ENCODE measurements around the gene ADA. TPM values are rescaled to one million over a fixed set of nuclear protein-coding genes. Genes with fewer than 3 reads are reported as not detected.

Gene ADA
- total RNA-seq, 1 donor from 2014 or later = 177 TPM

DNA sequence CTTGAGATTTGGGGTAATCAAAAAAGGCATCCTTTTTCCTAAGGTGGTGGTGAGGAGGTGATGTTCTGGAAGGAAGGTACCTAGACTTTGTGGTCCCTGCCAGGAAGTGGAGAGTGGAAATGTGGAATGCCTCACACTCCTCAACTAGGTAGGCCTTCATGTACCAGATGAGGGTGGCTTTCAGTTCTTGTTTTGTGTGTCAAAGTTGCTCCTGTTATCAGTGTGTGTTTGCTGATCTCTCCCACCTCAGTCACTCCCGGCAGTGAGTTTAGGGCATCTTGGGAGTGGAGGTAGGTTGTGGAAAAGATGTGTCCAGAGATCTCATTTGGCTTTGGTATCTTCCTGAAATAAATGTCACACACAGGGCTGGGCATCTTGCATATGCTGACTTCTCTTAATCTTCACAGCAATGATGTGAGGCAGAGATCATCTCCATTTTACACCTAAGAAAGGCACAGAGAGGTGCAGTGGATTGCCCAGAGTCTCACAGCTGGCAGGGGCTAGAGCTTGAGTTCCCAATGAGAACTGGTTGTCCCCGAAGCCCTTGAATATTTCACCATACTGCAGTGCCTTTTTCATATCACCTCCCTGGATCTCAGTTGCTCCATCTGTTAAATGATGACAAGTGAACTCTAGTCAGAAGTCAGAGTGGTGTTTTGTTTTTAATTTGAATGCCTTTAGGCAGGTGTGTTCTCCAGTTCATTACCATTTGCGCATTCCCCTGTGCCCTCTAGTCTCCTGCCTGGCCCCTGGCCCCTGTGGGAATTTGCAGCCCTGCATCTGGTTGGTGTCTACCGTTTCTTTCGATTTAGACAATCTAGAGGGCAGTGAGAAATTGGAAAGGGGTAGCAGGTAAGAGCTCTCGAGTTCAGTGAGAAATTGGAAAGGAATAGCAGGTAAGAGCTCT is 66.2 kb downstream of the ADA start:
- TF ChIP-seq, protein P1, sequence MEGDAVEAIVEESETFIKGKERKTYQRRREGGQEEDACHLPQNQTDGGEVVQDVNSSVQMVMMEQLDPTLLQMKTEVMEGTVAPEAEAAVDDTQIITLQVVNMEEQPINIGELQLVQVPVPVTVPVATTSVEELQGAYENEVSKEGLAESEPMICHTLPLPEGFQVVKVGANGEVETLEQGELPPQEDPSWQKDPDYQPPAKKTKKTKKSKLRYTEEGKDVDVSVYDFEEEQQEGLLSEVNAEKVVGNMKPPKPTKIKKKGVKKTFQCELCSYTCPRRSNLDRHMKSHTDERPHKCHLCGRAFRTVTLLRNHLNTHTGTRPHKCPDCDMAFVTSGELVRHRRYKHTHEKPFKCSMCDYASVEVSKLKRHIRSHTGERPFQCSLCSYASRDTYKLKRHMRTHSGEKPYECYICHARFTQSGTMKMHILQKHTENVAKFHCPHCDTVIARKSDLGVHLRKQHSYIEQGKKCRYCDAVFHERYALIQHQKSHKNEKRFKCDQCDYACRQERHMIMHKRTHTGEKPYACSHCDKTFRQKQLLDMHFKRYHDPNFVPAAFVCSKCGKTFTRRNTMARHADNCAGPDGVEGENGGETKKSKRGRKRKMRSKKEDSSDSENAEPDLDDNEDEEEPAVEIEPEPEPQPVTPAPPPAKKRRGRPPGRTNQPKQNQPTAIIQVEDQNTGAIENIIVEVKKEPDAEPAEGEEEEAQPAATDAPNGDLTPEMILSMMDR (IDR thresholded peaks at IDR 0.05) = no peak
- H3K4me3 Mint-ChIP-seq (ENCODE audit: unreplicated experiment) = no peak overlapping the region
- peaks cover 68% of the 10 kb centered on the region for H3K4me1 Mint-ChIP-seq (ENCODE audit: unreplicated experiment)
- no peaks in the 10 kb centered on the region for H3K9me3 Mint-ChIP-seq (ENCODE audit: unreplicated experiment)
- H3K36me3 Mint-ChIP-seq (ENCODE audit: unreplicated experiment) = peaks cover 2% of the 10 kb centered on the region
- H3K27me3 Mint-ChIP-seq (ENCODE audit: unreplicated experiment) = no peaks in the 10 kb centered on the region
- H3K27ac Mint-ChIP-seq (ENCODE audit: unreplicated experiment) = no peak overlapping the region
- DNase-seq (ENCODE audit: extremely low spot score, unreplicated experiment) = no peak

DNA sequence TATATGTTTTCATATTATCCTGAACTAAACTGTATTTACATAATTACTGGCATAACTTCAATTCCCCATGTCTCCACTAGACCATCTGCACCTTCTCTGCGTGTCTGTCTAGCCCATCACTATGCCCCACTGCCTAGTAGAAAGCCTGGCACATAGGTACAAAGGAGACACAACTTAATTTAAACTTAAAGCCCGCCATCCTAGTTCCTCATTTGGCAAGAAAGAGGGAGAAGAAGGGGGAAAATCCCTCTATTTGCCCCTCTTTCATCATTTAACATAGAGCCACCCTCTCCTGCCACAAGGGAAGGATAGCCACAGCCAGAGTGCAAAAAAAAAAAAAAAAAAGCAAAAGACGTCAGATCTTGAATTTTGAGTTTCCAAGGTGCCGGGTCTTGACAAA is 67.3 kb downstream of the ADA start:
- no peak for DNase-seq (ENCODE audit: extremely low spot score, unreplicated experiment)
- Mint-ChIP-seq H3K4me3 (ENCODE audit: unreplicated experiment) (no peak overlapping the region), H3K4me1 (ENCODE audit: unreplicated experiment) (peaks cover 68% of the 10 kb centered on the region), H3K9me3 (ENCODE audit: unreplicated experiment) (no peaks in the 10 kb centered on the region), H3K27ac (ENCODE audit: unreplicated experiment) (no peak overlapping the region), H3K36me3 (ENCODE audit: unreplicated experiment) (no peaks in the 10 kb centered on the region), H3K27me3 (ENCODE audit: unreplicated experiment) (no peaks in the 10 kb centered on the region)
- TF ChIP-seq, protein P1 (IDR thresholded peaks at IDR 0.05) = no peak

DNA sequence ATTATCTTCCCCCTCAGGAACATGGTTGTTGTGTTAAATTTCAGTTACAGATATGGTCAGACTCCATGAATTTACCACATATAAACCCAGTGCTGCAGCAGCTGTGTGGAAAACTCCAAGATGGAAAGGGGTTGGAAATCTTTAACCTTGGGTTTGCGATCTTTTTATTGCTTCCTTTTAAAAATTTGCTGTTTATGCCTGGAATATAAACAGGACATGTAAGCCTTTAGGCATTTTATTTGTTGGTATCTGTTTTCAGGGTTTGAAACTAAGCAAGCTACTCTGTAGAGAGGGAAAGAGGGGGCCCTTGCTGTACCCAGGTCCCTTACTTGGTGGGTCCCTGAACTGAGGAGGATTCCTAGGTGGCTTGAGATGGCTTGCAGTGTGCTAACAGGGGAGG is 68.3 kb downstream of the ADA start:
- peaks cover 61% of the 10 kb centered on the region for H3K4me1 Mint-ChIP-seq (ENCODE audit: unreplicated experiment)
- no peaks in the 10 kb centered on the region for H3K27me3 Mint-ChIP-seq (ENCODE audit: unreplicated experiment)
- H3K27ac Mint-ChIP-seq (ENCODE audit: unreplicated experiment) = peak overlapping the region; percentile 79
- no peaks in the 10 kb centered on the region for H3K9me3 Mint-ChIP-seq (ENCODE audit: unreplicated experiment)
- peaks cover 2% of the 10 kb centered on the region for H3K36me3 Mint-ChIP-seq (ENCODE audit: unreplicated experiment)
- H3K4me3 Mint-ChIP-seq (ENCODE audit: unreplicated experiment) = no peak overlapping the region
- TF ChIP-seq, protein P1 (IDR thresholded peaks at IDR 0.05) = no peak
- DNase-seq (ENCODE audit: extremely low spot score, unreplicated experiment) = no peak

DNA sequence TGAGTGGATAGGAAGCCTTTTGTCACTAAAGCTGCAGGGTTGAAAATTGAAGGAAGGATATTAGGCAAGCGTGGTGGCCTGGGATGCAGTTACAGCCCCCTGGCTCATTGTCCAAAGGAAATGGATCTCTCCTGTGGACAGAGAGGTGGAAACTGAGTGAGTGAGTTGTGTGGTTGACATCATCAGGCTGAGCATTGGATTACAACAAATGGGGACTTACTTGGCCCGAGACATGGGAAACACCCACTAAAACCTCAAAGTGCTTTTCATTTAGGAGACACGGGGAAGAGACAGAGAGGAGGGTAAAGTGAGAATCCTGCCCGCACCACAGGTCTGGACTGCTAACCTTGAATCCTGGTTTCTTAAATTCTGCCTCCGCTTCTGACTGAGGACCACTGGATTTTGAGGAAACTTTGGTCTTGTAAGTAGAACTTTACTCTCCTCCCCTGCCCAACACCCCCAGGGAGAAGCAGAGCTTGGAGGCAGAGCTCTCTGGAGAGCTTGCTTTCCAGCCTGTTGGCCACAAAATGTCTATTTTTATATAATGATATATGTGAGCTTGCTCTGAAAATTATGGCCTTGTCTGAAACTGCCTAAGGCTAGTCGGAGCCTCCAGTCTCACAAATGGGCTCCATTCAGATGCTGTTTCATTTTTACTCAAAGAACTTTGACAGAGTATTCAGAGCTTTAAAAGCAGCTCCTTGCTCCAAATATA is 69.0 kb downstream of the ADA start, which contains the start of gene PKIG:
Gene PKIG, plus strand, starts transcription at position 269 of the 715 bp plus-strand sequence. CDS start 31,978 bp downstream, outside the sequence.
- Mint-ChIP-seq H3K9me3 (ENCODE audit: unreplicated experiment) (no peaks in the 10 kb centered on the region), H3K4me3 (ENCODE audit: unreplicated experiment) (peak within 1 kb of the TSS; percentile 47), H3K4me1 (ENCODE audit: unreplicated experiment) (peaks cover 57% of the 10 kb centered on the region), H3K27ac (ENCODE audit: unreplicated experiment) (peak within 1 kb of the TSS; percentile 79), H3K27me3 (ENCODE audit: unreplicated experiment) (no peaks in the 10 kb centered on the region), H3K36me3 (ENCODE audit: unreplicated experiment) (peaks cover 2% of the 10 kb centered on the region)
- DNase-seq (ENCODE audit: extremely low spot score, unreplicated experiment) = no peak
- TF ChIP-seq, protein P1 (IDR thresholded peaks at IDR 0.05) = no peak

DNA sequence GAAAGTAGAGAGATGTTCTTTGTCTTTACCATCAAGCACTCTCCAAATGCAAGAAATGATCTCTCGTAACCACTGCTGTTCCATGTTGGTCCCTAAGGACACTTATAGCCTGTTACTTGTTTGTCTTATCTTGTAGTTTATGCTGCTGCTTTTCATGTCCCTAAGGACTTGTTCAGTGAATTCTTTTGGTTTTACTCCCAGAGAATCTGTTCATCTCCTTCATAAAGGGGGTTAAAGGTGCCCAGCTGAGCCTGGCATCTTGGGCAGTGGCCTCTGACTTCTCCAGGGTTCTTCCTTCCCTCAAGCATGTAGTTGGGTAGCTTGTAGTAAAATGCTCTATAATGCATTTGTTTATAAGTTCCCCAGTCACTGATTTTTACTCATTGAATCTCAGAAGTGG is 70.0 kb downstream of the ADA start:
- no peak for DNase-seq (ENCODE audit: extremely low spot score, unreplicated experiment)
- TF ChIP-seq, protein P1 (IDR thresholded peaks at IDR 0.05) = no peak

More for the DNA sequence above, 70.0 kb downstream of the ADA start:
- Mint-ChIP-seq H3K27ac (ENCODE audit: unreplicated experiment) (peak overlapping the region; percentile 79), H3K36me3 (ENCODE audit: unreplicated experiment) (peaks cover 2% of the 10 kb centered on the region), H3K27me3 (ENCODE audit: unreplicated experiment) (no peaks in the 10 kb centered on the region), H3K4me1 (ENCODE audit: unreplicated experiment) (peaks cover 54% of the 10 kb centered on the region), H3K4me3 (ENCODE audit: unreplicated experiment) (no peak overlapping the region), H3K9me3 (ENCODE audit: unreplicated experiment) (no peaks in the 10 kb centered on the region)
